HAP-1 (cell line): ENCODE measurements around the gene WWOX.

Experiments
- DNase-seq, 2 experiments: peaks; one replicate each; pipeline ENCODE4 v3.0.0-alpha.2; 2016 to 2020; ENCODE audit warnings: low spot score in 2 of 2
- H3K27me3 ChIP-seq: fragments of 250-450 bp; sonication (Bioruptor Pico); 2 replicates; pipeline ENCODE4 v1.5.1; 2020; ENCODE audit warnings: low read depth, mild to moderate bottlenecking, moderate library complexity
- H3K36me3 ChIP-seq: fragments of 250-450 bp; sonication (Bioruptor Pico); replicated peaks from 2 replicates; pipeline ENCODE4 v1.5.1; 2020; ENCODE audit warnings: mild to moderate bottlenecking
- H3K4me1 ChIP-seq: fragments of 250-450 bp; sonication (Bioruptor Pico); 2 replicates; pipeline ENCODE4 v1.5.1; 2020; ENCODE audit warnings: mild to moderate bottlenecking
- H3K4me3 ChIP-seq: fragments of 250-450 bp; sonication (Bioruptor Pico); 2 replicates; pipeline ENCODE4 v1.5.1; 2020; ENCODE audit warnings: mild to moderate bottlenecking, moderate library complexity
- H3K9me3 ChIP-seq: fragments of 250-450 bp; sonication (Bioruptor Pico); 2 replicates; pipeline ENCODE4 v1.5.1; 2020; ENCODE audit warnings: mild to moderate bottlenecking, moderate library complexity
- in situ Hi-C: fragments of 300-500 bp; cut with MboI; formaldehyde crosslinking; loops from 3 replicates; pipeline ENCODE4 v1.14.3; 2020; ENCODE audit warnings: low sequenced_read_pairs, inconsistent platforms, mixed read lengths

Gene WWOX

DNA sequence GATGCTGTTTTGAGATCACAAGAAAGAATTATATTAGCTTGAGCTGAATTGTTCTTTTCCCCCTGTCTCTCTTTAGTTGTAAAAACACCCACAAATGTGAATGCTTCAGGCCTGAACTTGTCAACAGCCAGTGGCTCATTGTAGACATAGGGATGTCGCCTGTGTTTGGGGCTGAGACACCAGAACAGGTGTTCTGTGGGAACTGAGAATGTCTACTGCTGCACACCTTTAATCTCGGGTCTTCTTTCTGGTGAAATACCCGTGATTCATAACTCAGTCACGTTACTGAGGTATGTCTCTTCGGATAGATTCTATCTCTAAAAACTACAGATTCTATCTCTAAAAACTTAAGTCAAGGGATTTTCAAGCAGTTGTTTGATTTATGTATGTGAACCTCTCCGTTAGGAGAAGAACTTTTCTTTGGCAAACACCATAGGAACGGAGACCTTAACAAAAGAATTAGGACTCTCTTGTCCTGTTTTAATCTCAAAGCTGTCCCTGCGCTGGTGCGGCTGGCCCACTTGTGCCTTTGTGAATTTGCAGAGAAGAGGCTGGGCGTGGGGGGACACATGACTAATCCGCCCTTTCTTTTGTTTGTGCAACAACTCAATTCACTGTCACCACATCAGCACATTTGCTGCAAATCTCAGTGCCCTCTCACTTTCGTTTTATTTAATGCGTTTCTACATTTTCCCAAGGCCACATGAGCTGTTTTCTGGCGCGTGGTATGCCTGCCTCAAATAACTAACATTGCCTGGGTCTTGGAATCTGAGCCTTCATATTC, 858.1 kb downstream of the WWOX start:
- Histone ChIP-seq H3K36me3 (no peaks in the 10 kb centered on the region), H3K4me3 (no peak overlapping the region), H3K27me3 (no peaks in the 10 kb centered on the region), H3K4me1 (no peaks in the 10 kb centered on the region), H3K9me3 (no peaks in the 10 kb centered on the region)
- in situ Hi-C loops = loop anchor here (25.0 kb wide), 1 partner anchor 95 kb away; no protein-coding TSS in a partner anchor
- no peak for DNase-seq

DNA sequence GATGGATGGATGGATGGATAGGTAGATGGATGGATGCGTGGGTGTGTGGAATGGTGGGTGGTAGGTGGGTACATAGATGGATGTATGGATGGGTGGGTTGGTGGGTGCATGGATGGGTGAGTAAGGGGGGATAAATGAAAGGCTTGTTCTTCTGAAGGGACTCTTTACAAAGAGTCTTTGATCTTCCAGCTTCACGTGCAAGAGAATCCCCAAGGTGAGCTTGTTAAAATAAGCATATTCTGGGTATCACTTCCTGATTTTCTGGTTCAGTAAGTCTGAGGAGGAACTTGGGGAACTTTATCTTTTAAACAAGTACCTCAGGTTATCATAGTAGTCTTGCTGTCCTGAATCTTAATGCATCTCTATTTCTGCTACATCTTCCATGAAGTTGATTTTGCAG, 862.0 kb downstream of the WWOX start:
- Histone ChIP-seq H3K9me3 (no peaks in the 10 kb centered on the region), H3K36me3 (no peaks in the 10 kb centered on the region), H3K27me3 (no peaks in the 10 kb centered on the region), H3K4me1 (no peaks in the 10 kb centered on the region), H3K4me3 (no peak overlapping the region)
- in situ Hi-C loops = loop anchor here (25.0 kb wide), 1 partner anchor 99 kb away; no protein-coding TSS in a partner anchor
- DNase-seq = no peak

DNA sequence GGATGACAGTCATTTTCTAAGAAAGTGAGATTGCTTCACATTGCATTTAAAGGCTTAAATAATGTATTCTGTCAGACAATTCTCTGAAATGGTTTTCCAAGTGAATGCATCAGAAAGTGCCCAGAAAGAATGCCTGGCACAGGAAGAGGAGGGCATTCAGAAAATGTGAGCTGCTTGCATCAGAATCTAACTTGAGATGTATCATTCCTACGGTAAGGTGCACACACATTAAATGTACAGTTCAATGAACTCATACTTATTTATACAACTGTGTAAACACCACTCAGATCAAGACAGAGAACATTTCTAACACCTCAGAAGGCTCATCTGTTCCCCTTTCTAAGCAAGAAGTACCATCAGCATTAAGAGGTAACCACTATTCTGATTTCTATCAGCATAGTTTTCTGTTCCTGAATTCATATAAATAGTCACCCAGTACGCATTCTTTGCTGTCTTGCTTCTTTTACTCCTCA, 863.0 kb downstream of the WWOX start:
- Histone ChIP-seq H3K27me3 (no peaks in the 10 kb centered on the region), H3K4me3 (no peak overlapping the region), H3K9me3 (no peaks in the 10 kb centered on the region), H3K36me3 (no peaks in the 10 kb centered on the region), H3K4me1 (no peaks in the 10 kb centered on the region)
- no peak for DNase-seq
- in situ Hi-C loops = loop anchor here (25.0 kb wide), 1 partner anchor 100 kb away; no protein-coding TSS in a partner anchor

DNA sequence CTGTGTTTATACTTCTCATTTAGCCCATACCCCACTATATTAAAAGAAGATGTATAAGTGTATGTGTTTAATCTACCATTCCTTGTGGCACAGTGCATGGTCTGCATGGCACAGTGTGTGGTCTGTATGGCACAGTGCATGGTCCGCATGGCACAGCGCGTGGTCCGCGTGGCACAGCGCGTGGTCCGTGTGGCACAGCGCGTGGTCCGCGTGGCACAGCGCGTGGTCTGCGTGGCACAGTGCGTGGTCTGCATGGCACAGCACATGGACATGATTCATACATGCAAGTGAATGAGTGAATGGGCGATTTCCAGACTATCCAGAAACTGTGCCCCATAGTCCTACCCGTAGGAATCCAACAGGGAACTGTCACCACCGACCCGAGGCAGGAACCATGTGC, 868.5 kb downstream of the WWOX start:
- Histone ChIP-seq H3K4me3 (no peak overlapping the region), H3K4me1 (no peaks in the 10 kb centered on the region), H3K9me3 (no peaks in the 10 kb centered on the region), H3K36me3 (no peaks in the 10 kb centered on the region), H3K27me3 (no peaks in the 10 kb centered on the region)
- DNase-seq = no peak
- in situ Hi-C loops = loop anchor here (25.0 kb wide), 1 partner anchor 106 kb away; no protein-coding TSS in a partner anchor

DNA sequence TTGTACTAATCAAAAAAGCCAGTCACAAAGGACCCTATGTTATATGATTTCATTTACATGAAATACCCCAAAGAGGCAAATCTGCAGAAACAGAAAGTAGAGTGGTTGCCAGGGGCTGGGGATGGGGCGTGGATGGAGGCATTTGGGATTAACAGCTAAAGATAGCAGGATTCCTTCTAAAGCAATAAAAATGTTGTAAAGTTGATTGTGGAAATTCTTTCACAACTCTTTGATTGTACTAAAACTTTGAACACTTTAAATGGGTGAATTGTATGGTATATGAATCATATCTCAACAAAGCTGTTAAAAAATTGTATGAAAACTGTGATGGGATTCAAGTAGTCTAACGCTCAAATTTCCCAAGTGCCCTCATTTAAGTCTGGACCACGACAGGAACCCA, 870.3 kb downstream of the WWOX start:
- H3K27me3 ChIP-seq = no peaks in the 10 kb centered on the region
- H3K36me3 ChIP-seq = no peaks in the 10 kb centered on the region
- H3K9me3 ChIP-seq = no peaks in the 10 kb centered on the region
- no peak overlapping the region for H3K4me3 ChIP-seq
- in situ Hi-C loops = loop anchor here (25.0 kb wide), 1 partner anchor 107 kb away; no protein-coding TSS in a partner anchor
- DNase-seq = no peak
- no peaks in the 10 kb centered on the region for H3K4me1 ChIP-seq

DNA sequence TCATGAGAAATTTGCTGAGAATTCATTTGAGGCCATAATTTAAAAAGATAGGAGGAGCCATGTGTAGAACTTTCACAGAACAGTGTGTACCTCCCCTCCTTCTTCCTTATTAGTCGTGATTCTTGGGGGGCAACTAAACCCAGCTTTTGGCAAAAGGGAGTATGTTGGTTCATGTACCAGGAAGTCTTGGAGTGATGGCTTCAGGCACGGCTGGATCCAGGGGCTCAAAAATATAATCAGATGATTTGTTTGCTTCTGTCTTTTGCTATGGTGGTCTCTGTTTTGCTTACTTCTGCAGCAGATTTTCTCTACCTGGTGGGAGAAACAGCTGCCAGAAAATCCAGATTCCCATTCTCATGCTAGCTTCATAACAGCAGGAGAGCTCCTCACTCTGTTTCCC, 871.2 kb downstream of the WWOX start:
- in situ Hi-C loops = loop anchor here (25.0 kb wide), 1 partner anchor 108 kb away; no protein-coding TSS in a partner anchor
- H3K4me1 ChIP-seq = no peaks in the 10 kb centered on the region
- no peaks in the 10 kb centered on the region for H3K27me3 ChIP-seq
- no peaks in the 10 kb centered on the region for H3K9me3 ChIP-seq
- DNase-seq = no peak
- no peak overlapping the region for H3K4me3 ChIP-seq
- no peaks in the 10 kb centered on the region for H3K36me3 ChIP-seq

DNA sequence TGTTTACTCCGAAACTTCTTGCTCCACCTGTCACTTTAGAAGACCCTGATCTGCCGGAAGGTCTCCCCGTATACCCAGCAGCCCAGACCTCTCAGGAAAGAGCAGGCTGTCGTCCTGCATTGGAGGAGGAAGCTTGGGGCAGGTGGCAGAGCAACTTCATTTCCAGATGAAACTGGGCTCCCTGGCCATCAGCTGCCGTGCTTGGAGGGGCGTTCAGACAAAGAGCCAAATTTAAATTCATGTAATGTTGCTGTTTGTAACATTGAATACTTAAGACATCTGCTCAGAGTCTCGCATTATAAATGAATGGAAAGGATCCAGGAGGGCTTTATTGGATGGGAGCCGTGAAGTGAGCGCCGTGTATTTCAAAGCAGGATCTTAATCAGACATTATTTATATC, 872.6 kb downstream of the WWOX start:
- Histone ChIP-seq H3K4me3 (no peak overlapping the region), H3K27me3 (no peaks in the 10 kb centered on the region), H3K4me1 (no peaks in the 10 kb centered on the region), H3K9me3 (no peaks in the 10 kb centered on the region), H3K36me3 (no peaks in the 10 kb centered on the region)
- in situ Hi-C loops = loop anchor here (25.0 kb wide), 1 partner anchor 110 kb away; no protein-coding TSS in a partner anchor
- DNase-seq = no peak

DNA sequence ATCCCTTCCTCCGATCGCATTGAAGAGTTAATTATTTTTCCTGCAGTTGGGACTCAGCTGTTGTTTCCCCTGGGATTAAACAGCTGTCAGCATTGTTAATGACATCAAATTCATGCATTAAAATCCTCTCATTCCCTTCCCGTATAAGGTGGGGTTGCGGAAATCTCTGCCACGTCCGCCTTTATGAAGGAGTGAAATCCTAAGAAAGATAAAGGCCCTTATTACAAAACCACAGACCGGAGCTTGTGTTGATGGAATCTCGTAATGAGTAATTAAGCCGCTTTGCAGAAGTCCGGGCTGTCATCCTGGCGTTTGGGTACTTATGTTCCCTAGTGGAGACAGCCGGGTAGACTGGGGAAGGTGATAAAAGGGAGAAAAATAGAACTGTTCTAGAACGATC, 873.5 kb downstream of the WWOX start:
- in situ Hi-C loops = loop anchor here (25.0 kb wide), 1 partner anchor 111 kb away; no protein-coding TSS in a partner anchor
- no peaks in the 10 kb centered on the region for H3K36me3 ChIP-seq
- no peak for DNase-seq

DNA sequence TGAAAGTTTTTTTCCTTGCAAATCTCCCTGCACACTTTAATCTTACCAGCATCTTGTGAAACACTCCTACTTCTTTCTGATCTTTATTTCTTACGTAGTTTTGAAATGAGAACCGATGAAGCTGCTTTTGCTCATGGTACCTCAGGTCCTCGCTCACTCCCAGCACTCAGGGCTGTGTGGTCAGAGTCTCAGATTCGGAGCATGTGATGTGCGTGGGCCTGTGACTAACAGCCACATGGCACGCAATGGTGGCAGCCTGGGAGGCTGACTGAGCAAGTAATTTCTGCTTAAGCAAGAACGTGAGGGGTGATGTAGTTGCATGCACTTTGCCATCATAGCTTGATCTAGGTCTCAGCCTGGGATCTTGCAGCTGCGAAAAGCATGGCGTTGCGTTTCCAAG, 876.8 kb downstream of the WWOX start:
- DNase-seq = no peak
- in situ Hi-C loops = no loop called here
- H3K36me3 ChIP-seq = no peaks in the 10 kb centered on the region
- no peaks in the 10 kb centered on the region for H3K27me3 ChIP-seq
- no peaks in the 10 kb centered on the region for H3K4me1 ChIP-seq
- no peak overlapping the region for H3K4me3 ChIP-seq
- no peaks in the 10 kb centered on the region for H3K9me3 ChIP-seq

More for the DNA sequence above, 873.5 kb downstream of the WWOX start:
- Histone ChIP-seq H3K9me3 (no peaks in the 10 kb centered on the region), H3K27me3 (no peaks in the 10 kb centered on the region), H3K4me3 (no peak overlapping the region), H3K4me1 (no peaks in the 10 kb centered on the region)

DNA sequence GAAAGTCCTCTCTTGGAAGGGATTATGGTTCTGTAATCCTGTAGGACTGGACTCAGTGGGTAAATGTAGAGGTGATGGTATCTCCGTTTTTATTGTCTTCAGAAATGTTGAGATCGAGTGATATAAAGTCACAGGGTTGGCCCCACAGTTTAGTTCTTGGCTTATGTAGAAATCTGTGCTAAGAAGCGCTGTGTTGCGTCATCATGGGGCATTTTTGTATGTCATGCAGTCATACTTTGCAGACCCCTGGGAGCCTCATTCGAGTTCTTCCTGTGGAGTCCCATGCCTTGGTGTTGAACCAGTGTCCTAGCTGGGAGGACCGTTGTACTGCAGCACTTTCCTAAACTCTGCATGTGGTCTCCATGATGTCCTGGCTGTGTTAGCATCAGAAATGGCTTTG, 881.4 kb downstream of the WWOX start:
- in situ Hi-C loops = no loop called here
- Histone ChIP-seq H3K36me3 (no peaks in the 10 kb centered on the region), H3K4me1 (no peaks in the 10 kb centered on the region), H3K4me3 (no peak overlapping the region), H3K9me3 (no peaks in the 10 kb centered on the region), H3K27me3 (no peaks in the 10 kb centered on the region)
- DNase-seq = no peak

DNA sequence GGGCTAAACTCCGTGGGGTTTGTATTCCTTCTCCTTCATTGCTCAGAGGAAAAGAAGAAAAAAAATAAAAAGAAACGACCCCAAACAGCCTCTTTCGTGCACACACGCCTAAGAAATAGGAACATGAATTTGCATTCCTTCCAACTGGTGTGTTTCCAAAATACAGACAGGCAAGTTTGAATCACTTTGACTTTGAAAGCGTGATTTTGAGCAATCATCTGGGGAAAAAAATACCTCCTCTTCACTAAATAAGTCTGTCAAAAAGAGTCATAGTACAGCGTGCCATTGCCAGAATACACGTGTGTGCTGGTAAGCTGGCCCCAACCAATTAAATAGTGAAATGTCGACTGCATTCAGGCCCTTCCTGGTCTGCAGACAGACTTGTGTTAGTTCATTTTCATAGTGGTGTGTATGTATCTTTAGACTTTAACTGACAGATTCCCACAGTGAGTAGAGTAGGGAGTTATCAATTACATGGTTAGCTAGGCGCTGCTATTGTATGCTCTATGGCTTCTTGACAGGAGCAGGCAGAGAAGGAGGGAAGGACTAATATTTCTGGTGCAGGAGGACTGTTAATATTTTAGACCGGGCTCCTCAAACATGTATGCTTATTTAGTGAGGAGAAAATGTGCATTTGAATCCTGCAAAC, 882.8 kb downstream of the WWOX start:
- no peaks in the 10 kb centered on the region for H3K36me3 ChIP-seq
- no peaks in the 10 kb centered on the region for H3K9me3 ChIP-seq
- H3K4me3 ChIP-seq = no peak overlapping the region
- in situ Hi-C loops = no loop called here
- no peak for DNase-seq
- H3K27me3 ChIP-seq = no peaks in the 10 kb centered on the region
- no peaks in the 10 kb centered on the region for H3K4me1 ChIP-seq

DNA sequence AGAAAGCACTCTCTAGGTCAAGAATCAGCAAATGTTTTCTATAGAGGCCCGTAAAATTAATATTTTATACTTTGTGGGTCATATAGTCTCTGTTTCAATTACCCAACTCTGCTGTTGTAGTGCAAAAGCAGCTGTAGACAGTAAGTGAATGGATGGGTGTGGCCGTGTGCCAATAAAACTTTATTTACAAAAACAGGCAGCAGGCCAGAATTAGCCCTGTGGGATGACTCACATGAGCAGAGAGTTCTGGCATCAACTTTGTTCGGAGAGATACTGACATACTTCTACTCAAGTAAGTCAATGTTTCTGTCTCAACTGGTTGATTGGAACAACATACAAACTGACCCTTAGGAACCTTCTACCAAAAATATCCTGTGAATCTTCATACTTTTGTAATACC, 884.9 kb downstream of the WWOX start:
- no peaks in the 10 kb centered on the region for H3K27me3 ChIP-seq
- no peak overlapping the region for H3K4me3 ChIP-seq
- DNase-seq = no peak
- in situ Hi-C loops = no loop called here
- H3K36me3 ChIP-seq = no peaks in the 10 kb centered on the region
- no peaks in the 10 kb centered on the region for H3K4me1 ChIP-seq
- H3K9me3 ChIP-seq = no peaks in the 10 kb centered on the region

DNA sequence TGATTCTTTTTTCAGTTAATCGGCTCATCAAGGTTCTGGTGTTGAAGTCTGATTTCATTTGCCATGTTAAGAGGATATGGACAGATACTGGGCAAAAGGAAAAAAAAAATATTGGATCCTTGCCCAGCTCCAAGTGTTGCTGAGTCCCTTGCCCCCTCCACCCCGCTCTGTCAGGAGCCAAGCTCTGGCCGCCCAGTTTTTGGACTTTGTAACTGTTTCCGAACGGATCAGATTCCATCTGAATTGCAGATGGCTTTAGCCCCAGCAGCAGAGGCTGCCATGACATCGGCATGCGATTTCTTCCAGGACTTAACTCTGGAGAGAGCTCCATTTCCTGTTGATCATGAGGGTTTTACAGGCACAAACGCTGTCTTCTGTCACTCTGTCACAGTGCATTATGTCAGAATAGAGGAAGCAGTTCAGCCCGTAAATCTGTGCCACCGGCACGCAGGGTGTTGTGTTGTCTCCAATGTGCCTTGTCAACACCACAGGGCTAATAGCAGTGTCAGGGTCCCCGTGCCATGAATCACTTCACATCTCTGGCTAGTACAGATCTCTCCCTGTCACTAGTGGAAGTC, 885.5 kb downstream of the WWOX start:
- Histone ChIP-seq H3K9me3 (no peaks in the 10 kb centered on the region), H3K36me3 (no peaks in the 10 kb centered on the region), H3K27me3 (no peaks in the 10 kb centered on the region), H3K4me3 (no peak overlapping the region), H3K4me1 (no peaks in the 10 kb centered on the region)
- no peak for DNase-seq
- in situ Hi-C loops = no loop called here
